Fibroblast of upper back skin (primary cell): ENCODE measurements around the gene CERK.

Experiments
- DNase-seq: peaks from one replicate; pipeline ENCODE4 v3.0.0-alpha.2; 2013

Gene CERK

DNA sequence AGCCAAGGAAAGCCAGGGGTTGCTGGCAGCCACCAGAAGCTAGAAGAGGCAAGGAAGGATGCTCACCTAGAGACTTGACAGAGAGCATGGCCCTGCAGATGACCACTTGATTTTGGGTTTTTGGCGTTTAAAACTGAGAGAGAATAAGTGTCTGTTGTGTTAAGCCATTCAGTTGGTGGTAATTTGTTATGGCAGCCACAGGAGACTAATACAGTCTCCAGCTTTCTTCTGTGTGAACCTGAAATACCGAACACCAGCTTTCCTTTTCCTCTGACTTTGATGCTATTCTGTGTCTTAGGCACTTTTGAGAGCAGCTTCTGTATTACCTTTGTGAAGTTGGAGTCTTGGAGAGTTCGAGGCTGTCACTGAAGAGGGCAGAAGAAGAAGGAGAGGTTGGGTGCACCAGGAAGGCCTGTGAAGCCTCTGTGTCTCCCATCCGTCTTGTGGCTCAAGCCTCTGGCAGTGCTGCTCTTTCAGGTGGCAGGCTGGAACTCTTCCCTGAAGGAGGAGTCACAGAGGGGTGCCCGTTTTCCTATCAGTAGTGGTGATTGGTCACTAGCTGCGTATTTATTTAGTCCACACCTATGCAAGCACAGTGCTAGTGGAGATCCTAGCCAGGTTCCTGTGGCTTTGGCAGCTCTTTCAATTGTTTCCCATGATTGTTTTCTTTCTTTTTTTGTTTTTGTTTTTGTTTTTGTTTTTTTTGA, 26.9 kb upstream of the CERK start:
- no peak for DNase-seq

DNA sequence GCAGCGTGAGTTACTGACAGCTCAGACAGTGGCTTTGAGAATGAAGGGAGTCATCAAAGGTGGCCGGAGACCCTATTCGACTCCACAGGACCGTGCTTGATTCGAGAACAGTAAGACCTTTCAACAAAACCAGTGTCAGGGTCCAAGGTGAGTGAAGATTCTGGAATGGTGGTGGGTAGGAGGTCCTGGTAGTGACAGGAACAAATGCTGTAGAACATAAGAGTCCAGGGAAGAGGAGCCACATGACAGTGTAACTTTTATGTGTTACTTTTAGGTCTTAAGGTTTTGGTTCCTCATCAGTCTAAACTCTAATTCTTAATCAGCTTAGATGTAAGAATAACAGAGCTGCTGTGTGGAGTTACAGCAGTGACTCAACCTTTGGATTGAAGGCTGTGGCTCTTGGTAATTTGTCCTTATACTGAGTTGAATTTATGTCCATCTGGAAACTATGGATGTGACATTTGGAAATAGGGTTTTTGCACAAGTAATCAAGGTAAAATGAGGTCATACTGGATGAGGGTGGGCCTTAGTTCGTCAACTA, 26.2 kb upstream of the CERK start:
- no peak for DNase-seq

DNA sequence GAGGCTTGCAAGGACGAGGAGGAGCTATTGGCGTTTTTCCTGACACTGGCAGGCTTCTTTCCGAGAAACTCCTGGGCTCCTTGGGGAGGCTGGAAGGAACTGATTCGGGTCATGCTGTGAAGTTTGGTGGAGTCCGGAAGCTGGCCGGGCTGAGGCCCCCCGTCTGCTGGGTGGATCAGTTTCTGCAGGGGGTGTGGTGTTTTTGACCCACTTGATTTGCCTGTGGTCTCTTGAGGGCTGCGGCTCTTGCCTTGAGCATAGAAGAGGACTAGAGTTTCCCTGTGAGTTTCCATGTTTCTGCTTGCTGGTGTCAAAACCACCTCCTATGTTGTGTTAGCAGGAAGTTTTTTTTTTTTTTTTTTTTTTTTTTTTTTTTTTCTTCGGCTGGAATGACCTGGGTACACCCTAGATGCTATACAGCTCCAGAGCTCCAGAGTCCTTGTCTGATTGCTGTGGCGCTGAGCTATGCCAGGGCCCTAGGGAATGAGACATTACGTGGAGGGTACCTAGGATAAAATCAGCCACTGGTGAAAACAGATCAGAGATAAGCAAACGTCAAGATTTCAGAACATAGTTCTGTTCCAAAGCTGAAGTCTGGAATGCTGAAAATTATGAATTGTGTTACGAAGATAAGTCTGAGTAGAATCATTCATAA, 25.1 kb upstream of the CERK start:
- no peak for DNase-seq

DNA sequence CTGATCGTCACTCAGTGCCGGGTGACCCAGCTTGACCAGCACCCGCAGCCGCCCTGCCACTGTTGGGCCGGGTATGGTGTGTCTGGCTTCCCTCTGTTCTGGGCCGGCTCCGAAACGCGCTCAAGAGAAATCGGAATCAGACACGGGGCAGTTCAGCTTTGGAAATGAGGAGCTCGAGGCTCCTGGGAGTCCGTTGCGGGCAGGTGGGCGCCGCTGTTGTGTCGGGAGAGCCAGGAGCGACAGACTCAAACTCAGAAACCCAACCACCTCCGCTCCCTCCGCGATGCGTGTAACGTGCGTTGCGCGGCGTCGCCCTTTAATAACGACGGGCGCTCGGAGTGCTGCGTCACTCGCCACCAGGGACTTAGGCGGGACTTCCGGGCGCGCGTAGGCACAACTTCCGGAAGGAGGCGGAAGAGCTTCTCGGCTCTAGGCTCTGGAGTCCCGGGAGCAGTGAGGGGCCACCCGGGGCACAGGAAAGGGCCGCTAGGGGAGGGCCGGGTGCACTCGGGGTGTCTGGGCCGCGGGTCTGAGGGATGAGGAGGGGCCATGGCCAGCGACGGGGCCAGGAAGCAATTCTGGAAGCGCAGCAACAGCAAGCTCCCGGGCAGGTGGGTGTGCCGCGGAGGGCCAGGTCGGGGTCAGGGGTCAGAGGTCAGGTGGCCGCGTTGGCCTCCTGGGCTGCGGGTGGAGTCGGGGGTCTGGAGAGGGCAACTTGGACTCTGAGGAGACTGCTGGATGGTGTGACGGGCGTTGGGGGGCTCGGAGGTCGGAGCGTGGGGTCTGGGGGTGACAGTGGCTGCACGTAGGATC, 24.4 kb upstream of the CERK start, which contains the start of gene TBC1D22A:
TSS of gene TBC1D22A (plus strand) at position 413 of the 813 bp plus-strand sequence. CDS start at position 550, 137 bp downstream.
- DNase-seq: peak; percentile 93

DNA sequence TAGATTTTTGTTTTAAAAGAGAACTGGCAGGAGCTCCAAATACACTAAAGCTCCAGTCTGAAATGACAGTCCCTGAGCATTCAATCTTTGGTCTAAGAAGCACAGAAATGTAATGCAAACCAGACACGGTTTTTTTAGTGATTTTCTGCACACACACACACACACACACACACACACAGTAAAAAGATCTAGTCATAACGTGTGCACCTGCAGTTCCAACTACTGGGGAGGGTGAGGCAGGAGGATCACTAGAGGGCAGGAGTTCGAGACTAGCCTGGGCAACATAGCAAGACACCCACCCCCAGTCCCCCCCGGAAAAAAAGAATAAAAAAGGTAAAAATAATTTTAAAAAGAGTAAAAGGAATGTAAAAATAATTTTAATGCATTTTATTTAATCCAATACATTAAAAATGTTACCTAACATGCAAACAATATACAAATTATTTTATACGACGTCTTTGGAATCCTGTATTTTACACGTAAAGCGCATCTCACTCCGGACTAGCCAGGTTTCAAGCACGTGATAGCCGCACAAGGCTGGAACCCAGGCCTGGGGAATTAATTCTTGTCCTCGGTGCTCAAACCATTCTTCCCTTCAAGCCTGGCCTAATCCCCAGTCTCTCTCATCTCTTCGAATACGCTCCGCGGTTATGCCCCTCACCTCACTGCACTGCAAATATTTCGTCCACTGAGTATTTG, 23.6 kb upstream of the CERK start:
- no peak for DNase-seq

DNA sequence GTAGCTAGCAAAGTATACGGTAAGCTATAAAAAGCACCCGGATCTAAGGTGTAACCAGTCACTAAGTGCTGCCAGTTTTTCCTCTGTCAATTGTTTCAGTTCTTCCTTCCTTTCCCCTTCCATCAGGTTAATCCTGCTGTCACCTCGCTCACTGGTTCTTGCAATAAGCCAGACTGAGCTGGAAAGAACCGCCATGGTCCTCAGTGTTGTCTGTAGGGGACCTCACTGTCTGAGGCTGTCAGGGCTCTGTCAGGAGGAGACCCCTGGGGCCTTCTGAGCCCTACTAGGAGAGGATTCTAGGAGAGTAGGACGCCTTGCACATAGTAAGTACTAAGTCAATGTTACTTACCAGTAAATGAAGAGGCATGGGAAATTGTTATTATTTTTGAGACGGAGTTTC, 23.0 kb upstream of the CERK start:
- no peak for DNase-seq

DNA sequence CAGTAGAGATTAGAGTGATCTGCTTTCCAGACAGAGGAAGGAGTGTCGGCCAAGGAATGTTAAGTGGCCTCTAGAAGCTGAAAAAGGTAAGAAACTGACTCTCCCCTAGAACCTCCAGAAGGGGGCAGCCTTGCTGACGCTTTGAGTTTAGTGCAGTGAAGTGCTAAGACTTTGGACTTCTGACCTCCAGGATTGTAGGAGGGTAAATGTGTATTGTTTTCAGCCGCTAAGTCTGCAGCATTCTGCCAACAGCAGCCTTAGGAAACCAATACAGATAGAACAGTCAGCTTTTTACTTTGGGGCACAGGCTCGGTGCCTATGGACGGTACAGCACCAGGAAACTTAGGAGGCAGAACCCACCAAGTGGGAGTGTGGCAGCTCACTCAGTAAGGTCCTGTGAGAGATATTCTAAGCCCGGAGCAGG, 20.8 kb upstream of the CERK start:
- peak; percentile 56 for DNase-seq

DNA sequence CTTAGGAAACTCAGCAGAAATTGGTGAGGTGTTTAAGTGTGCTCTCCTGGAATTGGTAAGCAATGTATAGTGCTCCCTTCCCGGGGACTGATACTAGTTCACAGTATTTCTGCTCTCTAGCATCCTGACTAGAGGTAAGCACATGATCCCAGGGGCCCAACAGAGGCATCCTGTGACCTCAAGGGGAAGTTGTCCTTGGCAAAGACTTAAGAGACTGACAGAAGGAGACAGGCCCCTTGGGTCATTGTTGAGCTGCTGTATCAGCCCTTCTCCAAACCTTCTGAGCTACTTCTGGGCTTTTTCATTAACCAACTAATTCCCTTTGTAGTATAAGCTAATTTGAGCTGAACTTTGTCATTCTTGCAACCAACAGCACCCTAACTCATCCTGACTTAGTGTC, 20.1 kb upstream of the CERK start:
- DNase-seq: no peak

DNA sequence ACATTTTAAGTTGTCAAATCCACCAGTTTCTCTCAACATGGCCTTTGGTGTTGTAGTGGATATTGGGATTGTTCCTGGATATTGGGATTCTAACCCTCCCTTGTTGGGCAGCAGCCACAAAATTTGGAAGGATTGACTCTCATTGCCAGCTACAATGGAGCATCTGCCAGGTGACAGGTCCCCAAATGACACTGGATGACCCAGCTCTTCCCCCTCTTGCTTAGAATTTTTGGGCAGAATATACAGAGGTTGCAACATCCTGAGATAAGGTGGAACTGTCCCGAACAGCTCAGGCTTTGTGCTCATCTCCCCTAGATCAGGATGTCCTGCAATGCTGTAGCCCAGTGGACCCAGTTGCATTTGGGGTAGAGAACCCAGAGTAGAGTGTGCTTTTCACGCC, 19.1 kb upstream of the CERK start:
- no peak for DNase-seq

DNA sequence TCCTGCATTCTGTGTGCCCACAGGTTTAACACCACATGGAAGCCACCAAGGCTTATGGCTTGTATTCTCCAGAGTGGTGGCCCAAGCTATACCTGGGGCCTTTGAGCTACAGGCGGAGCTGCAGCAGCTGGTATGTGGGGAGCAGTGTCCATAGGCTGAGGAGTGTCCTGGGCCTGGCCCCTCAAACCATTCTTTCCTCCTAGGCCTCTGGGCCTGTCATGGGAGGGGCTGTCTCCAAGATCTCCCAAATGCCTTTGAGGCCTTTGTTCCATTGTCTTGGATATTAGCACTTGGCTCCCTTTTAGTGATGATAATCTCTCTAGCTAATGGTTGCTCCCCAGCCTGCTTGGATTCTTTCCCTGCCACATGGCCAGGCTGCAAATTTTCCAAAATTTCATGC, 18.0 kb upstream of the CERK start:
- no peak for DNase-seq

DNA sequence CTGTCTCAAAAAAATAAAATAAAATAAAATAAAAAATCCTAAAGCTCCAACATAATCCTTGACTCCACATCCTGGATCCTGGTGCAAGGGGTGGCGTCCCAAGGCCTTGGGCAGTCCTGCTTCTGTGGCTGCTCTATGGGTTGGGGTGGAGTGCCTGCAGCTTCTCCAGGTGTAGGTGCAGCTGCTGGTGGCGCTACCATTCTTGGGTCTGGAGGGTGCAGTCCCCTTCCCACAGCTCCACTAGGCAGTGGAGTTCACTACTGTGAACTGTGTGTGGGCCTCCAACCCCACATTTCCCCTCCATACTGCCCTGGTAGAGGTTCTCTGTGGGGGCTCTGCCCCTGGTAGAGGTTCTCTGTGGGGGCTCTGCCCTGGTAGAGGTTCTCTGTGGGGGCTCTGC, 17.5 kb upstream of the CERK start:
- no peak for DNase-seq

DNA sequence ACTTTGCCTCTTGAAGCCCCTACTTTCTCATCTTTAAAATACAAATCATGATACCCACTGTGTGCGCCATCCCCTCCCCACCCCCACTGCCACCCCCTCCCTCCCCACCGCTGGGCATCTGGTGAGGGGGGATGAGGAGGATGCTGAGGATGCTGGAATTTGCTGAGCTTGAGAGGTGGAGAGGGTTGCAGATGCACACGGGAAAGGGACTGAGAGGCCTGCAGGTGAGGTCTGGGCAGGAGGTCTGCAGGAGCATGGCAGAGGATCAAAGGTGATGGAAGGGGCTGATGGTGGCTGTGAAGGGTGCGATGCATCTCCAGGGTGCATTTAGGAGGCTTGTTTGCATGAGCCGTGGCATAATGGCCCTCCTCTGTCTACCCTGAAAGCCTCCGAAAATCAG, 16.8 kb upstream of the CERK start:
- DNase-seq: no peak

DNA sequence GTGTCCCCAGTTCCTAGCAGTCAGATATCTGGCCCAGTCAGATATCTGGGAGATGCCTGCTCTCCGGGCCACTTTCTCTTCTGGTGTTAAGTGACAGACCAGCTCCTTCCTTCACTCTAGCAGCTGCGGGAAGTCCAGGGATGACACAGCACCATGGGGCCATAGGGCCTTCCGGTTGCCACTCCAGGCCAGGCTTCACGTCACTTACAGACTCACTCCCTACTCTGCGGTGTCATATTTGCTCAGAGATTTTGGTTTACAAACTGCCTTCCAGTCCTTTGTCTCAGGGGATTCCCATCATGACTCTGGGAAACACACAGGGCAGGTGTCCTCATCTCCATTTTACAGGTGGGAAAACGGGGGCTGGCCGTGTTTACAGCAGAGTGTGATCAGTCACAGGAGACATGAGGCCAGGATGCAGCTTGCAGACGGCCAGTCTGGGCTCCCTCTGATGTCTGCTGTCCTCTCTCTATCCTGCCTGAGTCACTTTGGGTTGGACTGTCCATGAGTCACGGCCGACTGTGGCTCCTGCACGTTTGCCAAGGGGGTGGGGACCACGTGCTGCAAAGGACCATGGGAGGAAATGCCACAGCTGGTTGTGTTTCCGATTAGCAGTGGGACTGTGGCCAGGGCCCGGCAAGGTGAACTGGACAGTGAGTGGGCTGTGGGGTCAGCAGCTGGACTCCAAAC, 16.2 kb upstream of the CERK start:
- DNase-seq: peak; percentile 98

DNA sequence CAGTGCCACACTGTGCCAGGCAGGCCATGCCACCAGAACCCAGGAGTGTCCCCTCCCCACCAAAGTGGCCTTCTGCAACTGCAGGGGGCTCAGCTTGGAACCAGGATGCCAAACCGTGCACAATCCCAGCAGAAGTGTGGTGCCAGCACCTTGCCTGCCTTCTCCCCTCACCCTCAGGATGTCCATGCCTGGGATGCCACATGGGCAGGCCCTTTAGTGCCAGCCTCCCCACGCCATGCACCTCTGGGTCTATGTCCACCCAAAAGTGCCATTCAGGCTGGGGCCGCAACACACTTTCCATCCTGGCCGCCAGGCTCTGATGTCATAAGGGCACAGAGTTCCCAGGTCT, 15.7 kb upstream of the CERK start:
- no peak for DNase-seq

DNA sequence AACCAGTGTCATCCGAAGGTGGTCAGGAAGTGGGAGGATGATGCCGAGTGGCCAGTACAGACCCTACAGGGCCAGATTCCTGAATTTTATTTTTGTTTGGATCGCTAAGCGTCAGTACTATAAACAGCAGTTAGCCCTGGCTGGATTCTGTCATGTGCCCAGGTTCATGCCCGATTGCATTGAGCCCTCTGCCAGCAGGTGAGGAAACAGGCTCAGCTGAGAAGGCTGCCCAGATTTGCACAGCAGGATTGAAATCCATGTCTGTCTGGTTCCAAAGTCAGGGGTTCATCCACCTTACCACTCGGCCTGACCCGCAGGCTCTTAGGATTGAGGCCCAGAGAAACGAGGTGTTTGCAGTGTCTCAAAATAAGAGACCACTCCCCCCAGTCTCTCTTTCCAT, 15.3 kb upstream of the CERK start:
- no peak for DNase-seq

DNA sequence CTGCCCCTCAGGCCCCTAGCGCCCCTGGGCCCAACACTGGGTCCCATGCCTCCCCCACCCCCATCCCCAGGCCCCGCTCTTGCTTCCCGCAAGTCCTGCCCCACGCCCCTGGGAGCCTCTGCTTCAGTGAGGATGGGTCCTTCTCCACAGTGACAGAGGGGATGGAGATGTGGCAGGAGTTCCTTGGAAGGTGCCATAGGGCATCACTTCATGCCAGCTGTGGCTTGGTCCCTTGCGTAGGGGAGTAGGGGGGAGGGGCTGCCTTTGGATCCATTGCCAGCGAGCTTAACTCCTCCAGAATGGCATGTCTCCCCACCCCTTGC, 14.9 kb upstream of the CERK start:
- no peak for DNase-seq

DNA sequence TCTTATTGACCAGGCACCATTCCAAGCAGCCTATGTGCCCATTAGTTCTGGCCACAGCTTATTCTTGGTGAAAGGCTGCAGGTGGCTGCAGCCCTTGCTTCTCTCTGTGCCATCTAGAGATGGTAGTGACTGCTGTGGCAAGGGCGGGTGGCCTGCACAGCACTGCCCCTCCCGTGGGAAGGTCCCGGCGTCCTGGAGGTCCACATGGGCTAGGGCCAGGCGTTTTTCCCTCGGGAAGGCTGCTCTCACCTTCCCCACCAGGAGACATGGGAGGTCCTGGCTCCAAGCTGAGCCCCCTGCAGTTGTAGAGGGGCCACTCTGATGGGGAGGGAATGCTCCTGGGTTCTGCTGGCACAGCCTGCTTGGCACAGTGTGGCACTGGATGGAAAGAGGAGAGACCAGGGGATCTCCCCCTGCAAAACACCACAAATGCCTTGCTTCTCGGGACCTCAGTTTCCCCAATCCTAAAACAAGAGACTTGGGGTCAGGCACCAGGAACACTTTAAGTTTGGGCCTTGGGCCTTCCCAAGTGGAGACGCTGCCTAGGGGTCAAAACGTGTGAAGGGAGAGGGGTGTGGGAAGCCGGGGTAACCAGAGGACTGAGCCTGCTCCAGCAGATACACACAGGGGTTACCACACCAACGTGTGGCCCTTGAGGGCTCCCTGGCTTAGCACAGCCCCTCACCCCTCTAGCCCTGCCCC, 14.4 kb upstream of the CERK start:
- no peak for DNase-seq

DNA sequence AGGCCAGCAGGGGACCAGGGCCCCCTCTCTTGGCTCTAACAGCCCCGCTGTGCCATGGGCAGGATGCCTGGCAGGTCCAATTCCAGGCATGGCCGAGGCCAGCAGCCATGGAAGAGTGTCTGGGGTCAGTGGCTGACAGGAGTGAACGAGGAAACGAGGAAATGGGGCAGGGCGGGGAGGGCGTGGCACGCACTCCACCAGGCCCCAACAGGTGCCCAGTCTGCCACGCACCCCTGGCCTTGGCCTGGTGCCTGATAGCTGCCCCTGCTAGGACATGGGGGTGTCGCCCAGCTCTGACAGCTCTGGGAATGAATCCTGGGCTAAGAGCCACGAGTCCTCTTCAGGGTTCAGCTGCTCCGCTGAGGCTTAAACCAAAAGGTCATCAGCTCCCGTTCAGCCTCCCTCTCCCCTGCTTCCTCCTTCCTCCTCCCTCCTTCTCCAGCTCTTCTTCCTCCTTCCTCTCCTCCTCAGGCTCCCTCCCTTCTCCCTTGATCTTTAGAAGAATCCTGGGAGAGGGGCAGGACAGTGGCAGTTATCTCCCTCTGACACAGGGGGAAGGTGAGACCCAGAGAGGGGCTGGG, 12.9 kb upstream of the CERK start:
- no peak for DNase-seq

DNA sequence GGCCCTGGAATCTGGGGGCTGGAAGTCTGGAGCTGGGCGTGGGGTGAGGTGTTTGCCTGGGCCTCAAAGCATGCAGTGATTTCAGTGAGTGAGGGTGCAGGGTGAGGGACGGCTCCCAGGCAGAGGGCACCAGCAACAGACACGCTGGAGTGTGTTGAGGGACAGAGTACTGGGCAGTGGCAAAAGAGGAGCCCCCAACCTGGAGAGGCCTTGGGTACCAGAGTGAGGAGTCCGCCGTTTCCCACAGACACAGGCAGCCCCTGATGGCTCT, 12.4 kb upstream of the CERK start:
- no peak for DNase-seq

DNA sequence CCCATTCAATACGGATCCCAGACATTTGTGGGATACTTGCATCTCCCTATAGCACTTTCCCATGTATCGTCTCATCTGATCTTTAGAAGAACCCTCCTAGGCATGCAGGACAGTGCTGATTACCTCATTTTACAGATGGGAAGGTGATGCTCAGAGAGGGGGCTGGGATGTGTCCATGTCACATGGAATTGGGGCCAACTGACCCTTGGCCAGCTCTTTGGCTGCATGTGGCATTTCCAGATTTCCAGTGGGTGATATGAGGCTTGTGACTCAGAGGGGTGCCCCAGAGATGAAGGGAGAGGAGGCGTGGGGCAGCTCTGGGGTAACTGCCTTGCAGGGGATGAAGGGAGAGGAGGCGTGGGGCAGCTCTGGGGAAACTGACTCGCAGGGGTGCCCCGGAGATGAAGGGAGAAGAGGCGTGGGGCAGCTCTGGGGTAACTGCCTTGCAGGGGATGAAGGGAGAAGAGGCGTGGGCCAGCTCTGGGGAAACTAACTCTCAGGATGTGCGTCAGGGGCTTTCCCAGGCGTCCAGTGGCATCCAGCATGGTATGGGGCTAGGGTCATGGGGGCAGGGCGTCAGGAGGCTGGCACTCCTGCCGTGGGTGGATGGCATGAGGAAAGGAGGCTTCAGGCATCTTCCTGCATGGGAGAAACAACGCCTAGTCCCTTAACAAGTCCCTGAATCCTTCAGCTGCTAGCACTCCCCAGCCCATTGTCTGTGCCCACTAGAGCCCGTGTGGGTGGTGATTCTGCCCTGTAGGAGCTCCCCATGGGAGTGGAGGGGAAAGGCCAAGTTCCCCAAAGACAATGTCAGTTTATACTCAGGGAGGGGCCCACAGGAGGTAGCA, 11.9 kb upstream of the CERK start:
- DNase-seq: no peak
